Muscle layer of colon (tissue), 2 donors: ENCODE data around the gene PCSK6.
"Not testable (repeated sequence)": the region's sequence is repeated elsewhere in the genome, so short reads cannot be mapped to it uniquely, and the experiment has no call there.

Source experiments
- H3K27ac ChIP-seq: one replicate; pipeline ENCODE4 v1.7.0; 2013; ENCODE audit warnings: low read depth, mild to moderate bottlenecking, low read length, moderate library complexity
- H3K27me3 ChIP-seq, 2 donors: one replicate each; pipeline ENCODE4 v1.7.0; 2013; ENCODE audit warnings: low read length in 2 of 2, mild to moderate bottlenecking in 2 of 2; ENCODE audit not compliant: insufficient read depth in 2 of 2, control insufficient read depth in 1 of 2
- H3K36me3 ChIP-seq: one replicate; pipeline ENCODE4 v1.7.0; 2013; ENCODE audit warnings: mild to moderate bottlenecking, low read length; ENCODE audit not compliant: insufficient read depth
- H3K4me1 ChIP-seq: one replicate; pipeline ENCODE4 v1.7.0; 2013; ENCODE audit warnings: mild to moderate bottlenecking, low read length; ENCODE audit not compliant: insufficient read depth
- H3K4me3 ChIP-seq, 2 donors: one replicate each; pipeline ENCODE4 v1.7.0; 2013; ENCODE audit warnings: low read length in 2 of 2, low read depth in 1 of 2, mild to moderate bottlenecking in 1 of 2, moderate library complexity in 1 of 2
- H3K9ac ChIP-seq: one replicate; pipeline ENCODE4 v1.7.0; 2013; ENCODE audit warnings: low read length
- H3K9me3 ChIP-seq: one replicate; pipeline ENCODE4 v1.7.0; 2013; ENCODE audit warnings: mild to moderate bottlenecking, low read length
- donor health status: abdominal sarcoma.
- donor health status: Adenocarcinoma of cecum.

The PCSK6 gene

DNA sequence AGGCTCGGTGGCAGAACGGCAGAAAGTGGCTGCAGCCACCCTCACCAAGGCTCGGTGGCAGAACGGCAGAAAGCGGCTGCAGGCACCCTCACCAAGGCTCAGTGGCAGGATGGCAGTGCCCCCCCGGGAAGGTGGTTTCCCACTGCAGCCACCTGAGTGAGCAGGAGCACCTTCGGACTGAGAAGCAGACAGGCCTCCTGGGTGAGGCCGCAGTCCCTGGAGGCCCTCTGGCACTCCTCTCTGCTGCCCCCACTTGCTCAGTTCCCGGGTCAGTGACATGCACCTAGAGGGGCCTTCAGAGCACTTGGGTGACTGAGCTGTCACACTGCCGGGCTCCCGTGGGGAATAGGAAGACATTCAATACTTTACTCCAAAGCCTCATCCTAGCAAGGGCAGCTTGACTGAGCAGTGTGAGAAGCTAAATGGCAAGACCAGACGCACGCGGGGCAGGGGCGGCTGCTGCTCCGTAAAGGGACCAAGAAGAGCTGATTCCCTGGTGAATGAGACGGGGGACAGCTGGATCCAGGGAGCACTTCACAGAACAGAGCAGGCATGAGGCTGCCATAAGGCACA, 62.7 kb downstream of the PCSK6 start:
- Histone ChIP-seq H3K9ac (no peak overlapping the region), H3K4me1 (no peaks in the 10 kb centered on the region), H3K27ac (no peak overlapping the region), H3K27me3 (no peaks in the 10 kb centered on the region), H3K9me3 (no peaks in the 10 kb centered on the region), H3K4me3 (no peak overlapping the region), H3K36me3 (no peaks in the 10 kb centered on the region)

- no peaks in the 10 kb centered on the region for H3K9me3 ChIP-seq
- H3K9ac ChIP-seq = no peak overlapping the region
- H3K27ac ChIP-seq = no peak overlapping the region
- H3K27me3 ChIP-seq = no peaks in the 10 kb centered on the region
- H3K4me3 ChIP-seq = no peak overlapping the region
- H3K4me1 ChIP-seq = no peaks in the 10 kb centered on the region
- H3K36me3 ChIP-seq = no peaks in the 10 kb centered on the region
Observed at GRCh38 chr15:101425787-101426365, 63.6 kb downstream of the PCSK6 start.

- Histone ChIP-seq H3K27ac (no peak overlapping the region), H3K36me3 (no peaks in the 10 kb centered on the region), H3K4me3 (no peak overlapping the region), H3K9ac (no peak overlapping the region), H3K27me3 (no peaks in the 10 kb centered on the region), H3K9me3 (no peaks in the 10 kb centered on the region), H3K4me1 (no peaks in the 10 kb centered on the region)
Observed at GRCh38 chr15:101424984-101425383, 64.5 kb downstream of the PCSK6 start.

DNA sequence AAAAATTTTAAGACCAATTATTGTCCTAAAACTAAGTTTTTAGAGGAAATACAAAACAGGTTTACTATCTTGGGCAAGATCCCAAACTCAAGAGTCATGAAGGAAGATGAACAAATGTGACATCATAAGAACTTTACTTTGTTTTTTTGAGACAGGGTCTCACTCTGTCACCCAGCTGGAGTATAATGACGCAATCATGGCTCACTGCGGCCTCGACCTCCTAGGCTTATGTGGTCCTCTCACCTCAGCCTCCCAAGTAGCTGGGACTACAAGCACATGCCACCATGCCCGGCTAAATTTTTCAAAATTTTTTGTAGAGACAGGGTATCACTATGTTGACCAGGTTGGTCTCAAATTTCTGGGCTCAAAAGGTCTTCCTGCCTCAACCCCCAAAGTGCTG, 69.3 kb downstream of the PCSK6 start:
- no peak overlapping the region for H3K27ac ChIP-seq
- H3K4me3 ChIP-seq = no peak overlapping the region
- no peaks in the 10 kb centered on the region for H3K36me3 ChIP-seq
- no peaks in the 10 kb centered on the region for H3K27me3 ChIP-seq
- no peak overlapping the region for H3K9ac ChIP-seq
- H3K9me3 ChIP-seq = no peaks in the 10 kb centered on the region
- H3K4me1 ChIP-seq = no peaks in the 10 kb centered on the region

- not testable (repeated sequence) for H3K4me1 ChIP-seq, H3K27ac ChIP-seq, H3K9me3 ChIP-seq, H3K36me3 ChIP-seq, H3K4me3 ChIP-seq, H3K27me3 ChIP-seq, H3K9ac ChIP-seq
Observed at GRCh38 chr15:101416475-101416874, 73.0 kb downstream of the PCSK6 start.

- H3K9ac ChIP-seq = no peak overlapping the region
- no peaks in the 10 kb centered on the region for H3K9me3 ChIP-seq
- no peak overlapping the region for H3K4me3 ChIP-seq
- no peaks in the 10 kb centered on the region for H3K36me3 ChIP-seq
- H3K27ac ChIP-seq = no peak overlapping the region
- H3K27me3 ChIP-seq = no peaks in the 10 kb centered on the region
- H3K4me1 ChIP-seq = no peaks in the 10 kb centered on the region
Observed at GRCh38 chr15:101413239-101413638, 76.3 kb downstream of the PCSK6 start.

DNA sequence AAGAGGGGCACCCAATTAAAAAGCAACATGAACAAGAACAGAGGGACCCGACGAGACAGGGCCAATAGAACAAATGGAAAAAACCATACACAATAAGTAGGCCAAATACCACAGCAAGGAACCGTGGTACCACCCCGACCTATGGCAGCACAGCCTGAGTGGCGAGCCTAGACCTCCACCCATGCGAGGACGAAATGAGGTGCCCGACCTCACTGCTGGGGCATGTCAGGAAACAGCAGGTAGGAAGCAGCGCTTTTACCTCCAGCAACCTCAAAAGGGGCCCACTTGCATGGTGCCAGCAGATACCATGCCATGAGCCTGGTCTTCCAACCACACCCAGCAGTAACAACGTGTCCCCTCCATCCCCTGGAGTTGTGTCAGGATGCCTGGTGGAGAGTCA, 77.9 kb downstream of the PCSK6 start:
- Histone ChIP-seq H3K27me3 (no peaks in the 10 kb centered on the region), H3K9ac (no peak overlapping the region), H3K36me3 (no peaks in the 10 kb centered on the region), H3K27ac (no peak overlapping the region), H3K4me1 (no peaks in the 10 kb centered on the region), H3K4me3 (no peak overlapping the region), H3K9me3 (no peaks in the 10 kb centered on the region)

DNA sequence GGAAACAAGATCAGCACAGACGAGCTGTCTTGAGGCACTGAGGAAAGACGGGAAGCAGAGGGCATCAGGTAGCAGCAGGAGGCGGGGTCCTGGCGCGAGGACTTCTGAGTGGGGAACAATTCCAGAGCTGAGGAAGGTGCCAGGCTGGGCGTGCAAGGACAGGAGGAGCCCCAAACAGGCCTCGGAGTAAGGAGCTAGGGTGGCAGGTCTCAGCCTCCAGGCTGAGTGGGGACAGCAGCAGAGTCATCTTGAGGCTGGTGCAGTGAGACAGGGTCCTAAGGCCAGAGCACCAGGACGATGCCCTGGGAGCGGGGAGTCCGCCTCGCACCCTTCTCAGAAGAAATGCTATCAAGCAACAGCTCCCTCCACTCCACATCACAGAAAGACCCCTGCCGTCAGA, 78.4 kb downstream of the PCSK6 start:
- Histone ChIP-seq H3K9me3 (no peaks in the 10 kb centered on the region), H3K9ac (no peak overlapping the region), H3K27ac (no peak overlapping the region), H3K36me3 (no peaks in the 10 kb centered on the region), H3K27me3 (no peaks in the 10 kb centered on the region), H3K4me1 (no peaks in the 10 kb centered on the region), H3K4me3 (no peak overlapping the region)

GRCh38 chr15:101410612-101411011, 78.9 kb downstream of the PCSK6 start:
- Histone ChIP-seq H3K27ac (no peak overlapping the region), H3K9me3 (no peaks in the 10 kb centered on the region), H3K4me3 (no peak overlapping the region), H3K27me3 (no peaks in the 10 kb centered on the region), H3K36me3 (no peaks in the 10 kb centered on the region), H3K9ac (no peak overlapping the region), H3K4me1 (no peaks in the 10 kb centered on the region)

DNA sequence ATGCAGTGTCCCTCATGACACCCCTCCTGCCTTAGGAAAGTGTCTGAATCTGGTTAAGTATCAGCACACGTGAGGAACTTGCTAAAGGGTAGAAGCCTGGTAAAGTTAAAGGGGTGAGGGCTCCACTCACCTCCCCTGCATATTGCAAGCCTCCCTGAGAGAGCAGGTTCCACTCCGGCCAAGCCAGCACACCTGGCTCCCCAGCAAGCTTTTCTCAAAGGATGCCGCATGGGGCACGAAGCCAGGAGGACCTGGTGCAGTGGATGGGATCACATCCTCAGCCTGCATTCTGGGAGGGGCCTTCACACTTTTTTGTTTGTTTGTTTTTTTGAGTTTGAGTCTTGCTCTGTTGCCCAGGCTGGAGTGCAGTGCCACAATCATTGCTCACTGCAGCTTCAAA, 79.9 kb downstream of the PCSK6 start:
- Histone ChIP-seq H3K4me3 (no peak overlapping the region), H3K27me3 (no peaks in the 10 kb centered on the region), H3K36me3 (no peaks in the 10 kb centered on the region), H3K27ac (no peak overlapping the region), H3K4me1 (no peaks in the 10 kb centered on the region), H3K9me3 (no peaks in the 10 kb centered on the region), H3K9ac (no peak overlapping the region)

- no peak overlapping the region for H3K27ac ChIP-seq
- H3K36me3 ChIP-seq = no peaks in the 10 kb centered on the region
- H3K4me3 ChIP-seq = no peak overlapping the region
- no peaks in the 10 kb centered on the region for H3K9me3 ChIP-seq
- H3K27me3 ChIP-seq = no peaks in the 10 kb centered on the region
- H3K9ac ChIP-seq = no peak overlapping the region
- H3K4me1 ChIP-seq = no peaks in the 10 kb centered on the region
Observed at GRCh38 chr15:101407966-101408775, 81.3 kb downstream of the PCSK6 start.

- Histone ChIP-seq H3K9me3 (no peaks in the 10 kb centered on the region), H3K27me3 (no peaks in the 10 kb centered on the region), H3K36me3 (no peaks in the 10 kb centered on the region), H3K9ac (no peak overlapping the region), H3K4me3 (no peak overlapping the region), H3K4me1 (no peaks in the 10 kb centered on the region), H3K27ac (no peak overlapping the region)
Observed at GRCh38 chr15:101407439-101407838, 82.1 kb downstream of the PCSK6 start.
